Prostate gland (tissue), 2 donors: ENCODE measurements around the gene IQSEC3.

Experiments
- CTCF ChIP-seq, 4 experiments: fragments of 200-600 bp in 2 of 4; fragments of 450-650 bp in 2 of 4; sonication (generic) in 2 of 4; IDR thresholded peaks; 1 replicate in 3 of 4; 2 replicates in 1 of 4; pipeline ENCODE4 v1.5.1; 2016 to 2019; ENCODE audit warnings: antibody characterized with exemption in 4 of 4, mild to moderate bottlenecking in 2 of 4, moderate library complexity in 2 of 4
- POLR2A ChIP-seq: fragments of 450-650 bp; IDR thresholded peaks from one replicate; pipeline ENCODE4 v1.6.1; 2016; ENCODE audit warnings: antibody characterized with exemption, mild to moderate bottlenecking
- POLR2AphosphoS5 ChIP-seq: sonication (generic); formaldehyde crosslinking; IDR thresholded peaks from one replicate; pipeline ENCODE4 v1.6.1; 2017; ENCODE audit warnings: antibody characterized with exemption

- TF ChIP-seq POLR2AphosphoS5 (no peak), CTCF (IDR thresholded peaks at IDR 0.05) (no peak), POLR2A (no peak)
Observed at GRCh38 chr12:78981-79380, 12.4 kb downstream of the IQSEC3 start.
